ENCODE results near the gene PPM1H.
A peak's percentile ranks its signal among the peaks of the same experiment; 100 is the strongest.
"Not testable (repeated sequence)": the region's sequence is repeated elsewhere in the genome, so short reads cannot be mapped to it uniquely, and the experiment has no call there.

The PPM1H gene, protein sequence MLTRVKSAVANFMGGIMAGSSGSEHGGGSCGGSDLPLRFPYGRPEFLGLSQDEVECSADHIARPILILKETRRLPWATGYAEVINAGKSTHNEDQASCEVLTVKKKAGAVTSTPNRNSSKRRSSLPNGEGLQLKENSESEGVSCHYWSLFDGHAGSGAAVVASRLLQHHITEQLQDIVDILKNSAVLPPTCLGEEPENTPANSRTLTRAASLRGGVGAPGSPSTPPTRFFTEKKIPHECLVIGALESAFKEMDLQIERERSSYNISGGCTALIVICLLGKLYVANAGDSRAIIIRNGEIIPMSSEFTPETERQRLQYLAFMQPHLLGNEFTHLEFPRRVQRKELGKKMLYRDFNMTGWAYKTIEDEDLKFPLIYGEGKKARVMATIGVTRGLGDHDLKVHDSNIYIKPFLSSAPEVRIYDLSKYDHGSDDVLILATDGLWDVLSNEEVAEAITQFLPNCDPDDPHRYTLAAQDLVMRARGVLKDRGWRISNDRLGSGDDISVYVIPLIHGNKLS

DNA sequence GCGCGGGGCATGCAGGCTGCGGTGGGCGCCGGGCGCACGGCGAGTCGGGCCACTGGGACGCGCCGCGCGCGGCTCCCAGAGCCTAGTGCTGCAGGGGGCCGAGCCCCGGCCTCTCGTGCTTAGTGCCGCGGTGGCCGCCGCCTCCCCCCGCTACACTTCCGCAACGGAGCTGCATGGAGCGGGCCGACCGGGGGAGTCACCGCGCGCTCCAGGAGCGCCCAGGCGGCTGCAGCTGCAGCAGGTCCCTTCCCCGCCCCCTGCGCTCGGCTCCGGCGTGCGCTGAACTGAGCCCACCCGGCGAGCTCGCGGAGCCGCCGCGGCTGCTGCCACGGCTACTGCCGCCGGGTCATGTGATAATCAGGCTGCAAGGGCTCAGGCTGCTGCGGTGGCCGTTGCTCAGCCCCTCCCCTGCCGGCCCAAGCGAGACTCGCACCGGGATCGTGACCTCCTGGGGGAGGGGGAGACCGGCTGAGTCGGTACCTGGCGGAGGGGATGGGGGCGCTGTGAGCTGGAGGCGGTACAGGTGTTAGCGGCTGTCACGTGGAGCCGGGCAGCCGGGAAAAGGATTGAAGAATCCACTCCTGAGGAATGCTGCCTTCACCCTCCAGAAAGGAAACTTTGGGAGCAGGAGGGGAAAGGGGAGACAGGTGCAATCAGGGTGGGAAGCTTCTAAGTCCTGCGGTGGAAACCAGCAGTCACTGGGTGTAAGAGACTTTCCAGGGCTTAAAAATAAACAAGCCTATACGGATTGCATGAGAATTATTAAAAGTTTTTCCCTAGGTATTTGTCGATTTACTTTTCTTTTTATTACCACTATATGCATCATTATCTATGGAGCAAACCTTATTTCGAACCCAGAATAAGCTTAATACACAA is at the start of gene PPM1H:
TSS of gene PPM1H (minus strand) at position 352 of the 876 bp plus-strand sequence. CDS start 414 bp downstream, outside the sequence.
- DNase-seq (ENCODE audit: low read depth in 2 of 2): no peak

DNA sequence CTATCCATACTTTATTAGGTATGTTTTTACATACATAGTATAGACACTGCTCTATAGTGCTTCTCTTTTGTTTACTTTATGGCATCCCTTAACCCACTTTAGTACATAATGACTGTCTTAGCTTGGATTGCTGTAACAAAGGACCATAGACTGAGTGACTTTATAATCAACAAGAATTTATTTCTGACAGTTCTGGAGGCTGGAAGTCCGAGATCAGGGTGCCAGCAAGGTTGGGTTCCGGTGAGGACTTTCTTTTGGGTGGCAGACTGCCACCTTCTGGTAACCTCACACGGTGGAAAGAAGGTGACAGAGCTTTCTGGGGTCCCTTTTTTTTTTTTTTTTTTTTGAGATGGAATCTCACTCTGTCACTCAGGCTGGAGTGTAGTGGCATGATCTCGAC is 48.6 kb upstream of the PPM1H start:
- no peak for DNase-seq (ENCODE audit: low read depth in 2 of 2)

DNA sequence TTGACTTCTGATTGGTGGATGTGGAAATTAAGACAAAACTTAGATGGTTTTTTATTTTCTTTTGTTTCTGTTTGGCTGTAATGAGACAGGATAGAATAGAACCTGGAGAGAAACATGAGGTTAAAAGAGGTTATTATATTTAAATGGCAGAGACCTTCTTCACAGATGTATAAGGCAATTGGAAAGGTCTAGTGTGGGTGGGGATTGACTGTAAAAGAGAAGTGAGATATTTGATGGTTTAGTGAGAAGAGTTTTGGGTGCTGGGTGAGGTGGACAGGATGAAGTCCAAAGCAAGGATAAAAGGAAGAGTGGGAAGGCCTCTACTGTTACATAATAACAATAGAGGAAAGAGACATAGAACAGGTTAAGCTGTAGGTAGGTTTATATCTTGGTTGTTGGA is 43.8 kb upstream of the PPM1H start:
- no peak for DNase-seq (ENCODE audit: low read depth in 2 of 2)

DNA sequence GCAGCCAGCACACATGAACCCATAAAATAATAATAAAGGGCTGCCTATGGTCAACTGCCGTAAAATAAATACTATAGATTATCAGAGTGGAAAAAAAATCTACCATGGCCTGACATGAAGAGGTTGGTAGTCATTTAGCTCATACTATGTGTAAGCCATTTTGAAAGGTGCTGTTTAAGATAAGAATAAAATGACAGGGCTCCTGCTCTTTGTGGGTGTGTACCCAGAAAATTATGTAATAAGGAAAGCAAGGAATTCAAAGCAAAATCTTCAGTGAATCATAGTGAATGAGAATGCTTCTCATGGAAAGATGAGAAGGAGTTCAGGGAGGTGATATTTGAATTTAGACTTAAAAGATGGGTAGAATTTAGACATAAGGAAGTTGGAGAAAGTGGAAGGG is 42.9 kb upstream of the PPM1H start:
- no peak for DNase-seq (ENCODE audit: low read depth in 2 of 2)

DNA sequence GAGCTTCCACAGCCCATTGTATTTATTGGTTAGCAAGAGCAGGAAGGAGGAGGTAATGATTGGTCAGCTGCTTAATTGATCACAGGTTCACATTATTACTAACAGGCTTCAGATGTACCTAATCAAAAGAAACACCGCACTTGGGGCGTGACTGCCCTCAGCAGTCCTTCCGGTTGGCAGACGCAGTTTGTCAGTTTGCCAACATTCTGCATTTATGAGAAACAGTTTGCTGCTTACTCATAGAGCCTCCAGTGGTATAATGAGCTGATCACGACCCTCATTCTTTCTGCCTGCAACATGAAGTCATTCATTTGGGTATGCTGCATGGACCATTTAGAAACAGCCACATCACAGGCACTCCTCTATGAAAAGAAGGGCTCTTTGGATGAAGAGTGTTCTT is 42.5 kb upstream of the PPM1H start:
- DNase-seq (ENCODE audit: low read depth in 2 of 2): peak; percentile 44 to 45

DNA sequence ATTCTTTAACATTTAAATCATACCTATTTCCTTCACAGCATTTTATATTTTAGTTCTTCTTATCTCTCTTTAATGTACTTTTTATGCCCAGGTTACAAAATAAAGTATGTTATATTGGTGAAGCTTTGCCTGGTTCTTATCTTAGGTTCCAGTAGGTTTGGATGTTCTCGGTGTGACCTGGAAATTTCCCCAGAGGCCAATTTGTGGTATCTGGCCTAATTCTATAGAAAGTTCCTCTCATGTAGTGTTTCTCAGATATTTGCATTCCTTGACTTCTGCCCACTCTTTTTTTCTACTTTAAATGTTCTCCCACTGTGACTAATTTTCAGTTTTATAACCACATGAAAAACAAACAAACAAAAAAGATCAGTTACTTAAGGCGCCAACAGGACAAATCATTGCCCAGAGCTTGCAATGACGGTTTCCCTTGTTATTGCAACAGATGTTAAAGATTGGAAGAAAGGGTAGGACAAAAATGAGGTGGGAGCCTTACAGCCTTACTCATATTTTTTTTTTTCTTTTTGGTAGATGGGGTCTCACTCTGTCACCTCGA is 41.2 kb upstream of the PPM1H start:
- DNase-seq (ENCODE audit: low read depth in 2 of 2): no peak

DNA sequence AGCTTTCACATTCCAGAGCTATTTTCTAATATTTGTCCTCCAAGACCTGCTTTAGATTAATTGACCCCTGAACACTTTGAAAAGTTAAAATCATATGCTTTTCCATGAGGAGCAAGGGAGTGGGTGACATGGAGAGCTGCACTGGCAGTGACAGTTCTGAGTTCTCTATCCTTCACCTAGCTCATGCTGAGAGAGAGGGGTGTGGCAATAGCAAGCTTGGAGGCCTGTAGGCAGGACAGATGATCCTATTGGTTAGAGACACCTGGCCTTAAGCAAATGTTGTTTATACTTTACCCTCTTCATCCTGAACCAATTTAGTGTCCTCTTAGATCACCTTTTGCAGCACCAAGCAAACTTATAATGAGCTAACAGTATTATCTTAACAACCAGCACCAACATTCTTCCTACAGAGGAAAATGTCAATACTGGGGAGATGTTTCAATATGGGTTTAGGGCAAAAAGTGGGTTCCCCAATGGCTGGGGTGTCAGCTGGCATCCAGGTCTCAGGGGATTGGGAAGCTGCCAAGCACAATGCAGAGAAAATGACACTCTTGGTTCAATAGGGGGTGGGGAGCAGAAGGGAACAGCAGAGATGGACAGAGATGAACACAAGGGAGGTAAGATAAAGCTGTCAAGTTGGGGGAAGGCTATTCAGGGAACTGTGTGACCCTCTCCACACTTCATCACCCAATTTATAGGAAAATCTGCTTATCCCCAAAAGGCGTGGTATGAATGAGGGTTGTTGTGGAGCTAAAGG is 37.0 kb upstream of the PPM1H start:
- DNase-seq (ENCODE audit: low read depth in 2 of 2): no peak

DNA sequence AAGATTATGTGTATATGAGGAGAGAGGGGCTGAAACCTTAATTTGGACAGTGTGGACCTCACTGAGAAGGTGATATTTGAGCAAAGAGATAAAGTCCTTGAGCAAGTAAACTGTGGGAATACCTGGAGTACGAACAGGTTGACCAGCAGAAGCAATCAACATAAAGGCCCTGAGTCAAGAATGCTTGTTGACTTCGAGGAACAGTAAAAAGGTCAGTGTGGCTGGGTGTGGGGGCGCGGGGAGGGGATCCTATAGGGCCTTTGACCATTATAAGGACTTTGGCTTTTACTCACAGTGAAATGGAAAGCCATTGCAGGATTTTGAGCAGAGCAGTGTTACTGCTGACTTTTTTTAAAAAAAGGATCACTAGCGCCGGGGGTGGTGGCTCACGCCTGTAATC is 34.7 kb upstream of the PPM1H start:
- no peak for DNase-seq (ENCODE audit: low read depth in 2 of 2)

DNA sequence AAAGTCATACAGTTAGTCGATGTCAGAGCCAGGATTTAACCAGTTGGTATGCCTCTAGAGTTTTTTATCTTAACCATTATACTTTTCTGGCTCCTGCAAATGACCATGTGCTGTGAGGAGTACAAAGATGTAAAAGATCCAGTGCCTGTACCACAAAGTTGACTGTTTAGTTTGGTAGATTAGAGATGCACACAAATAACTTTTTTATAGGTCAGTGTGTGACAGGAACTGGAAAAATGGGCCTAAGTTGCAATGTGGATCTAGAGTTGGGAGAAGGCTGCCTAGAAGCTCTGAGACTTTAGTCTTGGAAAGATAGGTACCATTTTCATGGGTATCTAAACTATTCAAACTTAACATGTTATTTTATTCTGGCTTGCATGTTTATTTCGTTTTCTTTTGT is 32.8 kb upstream of the PPM1H start:
- DNase-seq (ENCODE audit: low read depth in 2 of 2): no peak

DNA sequence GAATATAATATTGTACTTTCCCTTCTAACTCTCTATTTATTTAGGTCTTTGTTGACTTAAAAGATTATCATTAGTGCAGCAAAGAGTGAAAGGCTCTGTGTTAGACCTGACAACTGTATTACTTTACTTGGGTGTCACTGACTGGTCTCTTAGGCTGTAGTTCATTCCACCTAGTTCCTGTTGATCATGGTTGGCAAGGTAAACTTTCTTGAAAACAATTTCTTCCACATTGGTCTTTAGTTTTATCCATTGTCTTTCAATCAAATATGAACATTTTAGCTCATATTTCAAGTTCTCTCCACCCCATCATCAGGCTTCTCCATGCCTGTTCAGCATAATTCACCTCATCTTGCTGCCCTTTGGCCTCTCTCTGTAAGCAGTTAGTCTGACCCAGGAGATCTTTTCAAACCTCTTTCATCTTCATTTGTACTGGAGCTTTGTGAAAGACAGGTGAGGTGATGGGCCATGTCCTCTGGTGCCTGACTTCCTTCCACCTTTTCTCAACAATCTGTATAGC is 32.1 kb upstream of the PPM1H start:
- no peak for DNase-seq (ENCODE audit: low read depth in 2 of 2)

DNA sequence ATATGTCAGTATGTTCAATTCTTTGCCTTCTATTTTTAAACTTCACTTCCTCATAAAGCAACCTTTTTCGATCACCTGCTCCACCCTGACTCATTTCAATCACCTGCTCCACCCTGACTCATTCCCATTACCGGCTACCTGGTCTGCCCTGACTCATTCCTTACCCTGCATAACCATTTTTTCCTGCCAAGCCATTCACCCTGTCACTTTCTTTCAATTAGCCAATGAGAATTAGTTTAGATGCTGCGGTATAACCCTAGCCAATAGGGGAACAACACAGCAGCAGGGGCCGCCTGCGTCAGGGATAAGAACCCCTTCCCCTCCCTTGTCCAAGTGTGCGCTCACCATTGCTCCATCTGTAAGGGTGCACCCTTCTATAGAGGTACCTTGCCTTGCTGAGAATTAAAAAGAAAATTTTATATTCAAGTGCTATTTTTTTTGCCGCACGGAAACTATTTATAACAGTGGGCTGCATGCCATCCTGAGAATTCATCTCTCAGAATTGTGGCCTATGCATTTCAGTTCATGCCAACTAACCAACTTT is 31.6 kb upstream of the PPM1H start:
- not testable (repeated sequence) for DNase-seq (ENCODE audit: low read depth in 2 of 2)

DNA sequence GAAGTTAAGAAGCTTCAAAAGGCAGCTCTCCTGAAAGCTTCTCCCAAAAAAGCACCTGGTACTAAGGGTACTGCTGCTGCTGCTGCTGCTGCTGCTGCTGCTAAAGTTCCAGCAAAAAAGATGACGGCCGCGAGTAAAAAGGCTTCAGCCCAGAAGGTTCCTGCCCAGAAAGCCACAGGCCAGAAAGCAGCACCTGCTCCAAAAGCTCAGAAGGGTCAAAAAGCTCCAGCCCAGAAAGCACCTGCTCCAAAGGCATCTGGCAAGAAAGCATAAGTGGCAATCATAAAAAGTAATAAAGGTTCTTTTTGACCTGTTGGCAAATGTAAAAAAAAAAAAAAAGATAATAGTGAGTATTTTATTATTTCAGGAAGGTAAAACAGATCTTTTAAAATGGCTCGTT is 30.8 kb upstream of the PPM1H start:
- DNase-seq (ENCODE audit: low read depth in 2 of 2): not testable (repeated sequence)

DNA sequence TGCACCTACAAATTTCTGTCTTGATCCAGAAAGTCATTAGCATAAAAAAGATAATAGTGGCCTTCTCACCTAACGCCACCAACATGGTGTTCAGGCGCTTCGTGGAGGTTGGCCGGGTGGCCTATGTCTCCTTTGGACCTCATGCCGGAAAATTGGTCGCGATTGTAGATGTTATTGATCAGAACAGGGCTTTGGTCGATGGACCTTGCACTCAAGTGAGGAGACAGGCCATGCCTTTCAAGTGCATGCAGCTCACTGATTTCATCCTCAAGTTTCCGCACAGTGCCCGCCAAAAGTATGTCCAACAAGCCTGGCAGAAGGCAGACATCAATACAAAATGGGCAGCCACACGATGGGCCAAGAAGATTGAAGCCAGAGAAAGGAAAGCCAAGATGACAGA is 30.3 kb upstream of the PPM1H start:
- DNase-seq (ENCODE audit: low read depth in 2 of 2): not testable (repeated sequence)

DNA sequence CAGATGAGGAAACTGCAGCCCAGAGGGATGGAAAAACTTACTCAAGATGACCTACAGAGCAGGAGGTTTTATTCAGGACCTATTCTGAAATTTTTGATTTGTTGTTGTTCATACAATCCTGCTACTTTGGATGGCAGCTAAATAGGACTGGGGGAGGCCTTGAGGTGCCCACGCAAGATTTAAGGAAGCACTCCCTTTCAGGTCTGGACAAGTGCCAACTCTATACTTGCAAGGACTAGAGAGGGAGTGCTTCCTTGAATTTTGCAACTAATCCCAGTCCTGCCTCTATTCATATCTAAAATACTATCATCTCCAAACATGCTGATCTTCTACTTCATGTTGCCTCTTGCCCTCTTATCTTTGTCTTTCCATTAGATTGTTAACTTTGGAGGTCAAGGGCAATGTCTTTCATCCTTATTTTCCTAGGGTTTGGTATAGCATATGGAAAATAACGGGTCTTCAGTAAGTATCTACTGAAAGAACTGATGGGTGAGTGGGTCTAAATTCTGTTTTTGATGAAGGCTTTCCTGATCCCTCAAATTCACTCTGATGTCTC is 28.6 kb upstream of the PPM1H start:
- DNase-seq (ENCODE audit: low read depth in 2 of 2): no peak

DNA sequence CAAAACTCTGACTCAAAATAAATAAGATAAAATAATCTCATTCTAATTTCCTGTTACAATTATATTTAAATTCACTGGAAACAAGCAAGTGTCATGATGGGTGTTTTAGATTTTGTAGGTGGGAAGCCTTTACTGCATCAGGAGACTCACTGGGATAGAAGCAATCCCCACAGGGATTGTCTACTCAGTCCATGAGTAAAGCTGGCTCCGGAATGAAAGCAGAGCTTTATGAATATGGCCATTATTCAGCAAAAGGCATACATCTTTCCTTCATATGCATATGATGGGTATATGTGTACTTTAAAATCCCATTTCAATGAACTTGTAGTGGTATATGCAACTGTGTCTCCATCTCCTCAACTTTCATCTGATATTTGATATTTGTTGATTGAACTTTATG is 25.4 kb upstream of the PPM1H start:
- DNase-seq (ENCODE audit: low read depth in 2 of 2): no peak

DNA sequence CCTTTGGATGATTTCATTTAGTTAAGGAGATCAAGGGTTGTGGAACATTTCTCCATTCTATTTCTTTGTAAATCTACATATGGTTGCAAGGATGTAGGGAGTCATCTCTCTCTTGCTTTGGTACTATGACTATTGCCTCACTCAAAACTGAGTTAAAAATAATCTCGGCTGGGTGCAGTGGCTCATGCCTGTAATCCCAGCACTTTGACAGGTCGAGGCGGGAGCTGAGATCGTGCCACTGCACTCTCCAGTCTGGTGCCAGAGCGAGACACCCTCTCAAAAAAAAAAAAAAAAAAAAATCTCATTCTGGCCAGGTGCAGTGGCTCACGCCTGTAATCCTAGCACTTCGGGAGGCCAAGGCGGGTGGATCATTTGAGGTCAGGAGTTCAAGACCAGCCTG is 24.8 kb upstream of the PPM1H start:
- DNase-seq (ENCODE audit: low read depth in 2 of 2): no peak

DNA sequence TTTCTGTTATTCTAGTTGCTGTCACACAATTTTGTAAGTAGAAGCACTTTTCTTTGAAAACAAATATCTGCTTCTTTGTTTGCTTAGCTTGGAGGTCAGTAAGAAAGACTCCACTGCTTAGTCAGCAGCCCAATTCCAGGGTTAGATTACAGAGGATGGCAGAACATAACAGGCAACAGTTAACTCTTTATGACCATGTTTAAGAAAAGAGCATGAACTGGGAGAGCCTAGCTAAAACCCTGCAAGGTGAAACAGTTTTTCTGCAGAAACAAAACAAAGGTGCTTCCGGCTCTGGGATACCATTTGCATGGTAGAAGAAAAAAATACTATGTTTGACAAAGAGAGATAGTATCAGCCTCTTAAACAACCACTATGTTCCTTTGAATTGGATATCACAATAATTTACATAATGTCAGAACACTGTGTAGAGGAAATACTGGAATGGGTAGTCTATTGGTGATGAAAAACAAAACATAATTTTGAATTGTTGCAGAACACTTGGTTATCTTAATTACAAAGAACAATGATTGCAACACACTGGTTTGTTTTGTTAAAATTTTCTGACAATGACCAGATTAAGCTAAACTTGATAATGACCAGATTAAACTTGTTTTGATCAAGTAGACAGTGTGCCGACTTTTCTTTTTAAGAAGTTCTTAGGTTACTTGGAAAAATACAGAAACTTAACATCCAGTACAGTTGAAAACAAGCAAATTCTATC is 22.4 kb upstream of the PPM1H start:
- DNase-seq (ENCODE audit: low read depth in 2 of 2): no peak

DNA sequence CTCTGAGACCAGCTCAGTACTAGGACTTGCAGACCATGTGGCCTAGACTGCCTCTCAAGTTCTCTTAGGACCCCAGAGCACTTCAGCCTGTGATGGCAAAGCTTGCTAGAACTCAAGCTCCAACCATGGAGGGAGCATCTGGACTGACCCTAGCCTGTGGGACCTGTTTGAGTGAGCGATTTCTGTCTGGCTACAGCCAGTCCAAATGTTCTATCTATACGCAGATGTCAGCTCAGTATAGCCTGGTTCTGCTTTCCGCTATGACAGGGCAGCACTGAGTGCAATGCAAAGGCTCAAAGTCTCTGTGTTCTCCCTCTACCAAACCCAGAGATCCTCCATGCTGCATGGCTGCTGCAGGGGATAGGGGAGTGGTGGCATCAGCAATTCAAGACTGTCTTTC is 20.7 kb upstream of the PPM1H start:
- DNase-seq (ENCODE audit: low read depth in 2 of 2): no peak

DNA sequence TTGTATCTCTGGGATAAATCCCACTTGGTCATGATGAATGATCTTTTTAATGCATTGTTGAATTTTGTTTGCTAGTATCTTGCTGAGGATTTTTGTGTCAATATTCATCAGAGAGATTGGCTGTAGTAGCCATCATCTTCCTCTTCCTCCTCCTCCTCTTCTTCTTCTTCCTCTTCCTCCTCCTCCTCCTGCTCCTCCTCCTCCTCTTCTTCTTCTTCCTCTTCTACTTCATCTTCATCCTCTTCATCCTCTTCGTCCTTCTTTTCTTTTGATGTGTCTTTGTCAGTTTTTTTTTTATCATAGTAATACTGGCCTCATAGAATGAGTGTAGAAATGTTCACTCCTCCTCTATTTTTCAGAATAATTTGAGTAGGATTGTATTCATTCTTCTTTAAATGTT is 15.4 kb upstream of the PPM1H start:
- no peak for DNase-seq (ENCODE audit: low read depth in 2 of 2)

DNA sequence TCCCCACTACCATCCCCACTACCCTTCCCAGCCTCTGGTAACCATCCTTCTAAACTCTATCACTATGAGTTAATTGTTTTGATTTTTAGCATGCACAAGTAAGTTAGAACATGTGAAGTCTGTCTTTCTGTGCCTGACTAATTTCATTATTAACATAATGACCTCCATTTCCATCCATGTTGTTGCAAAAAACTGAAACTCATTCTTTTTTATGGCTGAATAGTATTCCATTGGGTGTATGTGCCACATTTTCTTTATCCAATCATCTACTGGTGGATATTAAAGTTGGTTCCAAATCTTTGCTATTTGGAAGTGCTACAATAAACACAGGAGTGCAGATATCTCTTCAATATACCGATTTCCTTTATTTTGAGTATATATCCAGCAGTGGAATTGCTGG is 13.2 kb upstream of the PPM1H start:
- no peak for DNase-seq (ENCODE audit: low read depth in 2 of 2)

Data from fibroblast of skin of left biceps (primary cell).